Measurements from ENCODE around the gene S1PR3.

GRCh38 chr9:88990041-88990728, 1.1 kb upstream of the S1PR3 start:
- TF ChIP-seq, protein P1, sequence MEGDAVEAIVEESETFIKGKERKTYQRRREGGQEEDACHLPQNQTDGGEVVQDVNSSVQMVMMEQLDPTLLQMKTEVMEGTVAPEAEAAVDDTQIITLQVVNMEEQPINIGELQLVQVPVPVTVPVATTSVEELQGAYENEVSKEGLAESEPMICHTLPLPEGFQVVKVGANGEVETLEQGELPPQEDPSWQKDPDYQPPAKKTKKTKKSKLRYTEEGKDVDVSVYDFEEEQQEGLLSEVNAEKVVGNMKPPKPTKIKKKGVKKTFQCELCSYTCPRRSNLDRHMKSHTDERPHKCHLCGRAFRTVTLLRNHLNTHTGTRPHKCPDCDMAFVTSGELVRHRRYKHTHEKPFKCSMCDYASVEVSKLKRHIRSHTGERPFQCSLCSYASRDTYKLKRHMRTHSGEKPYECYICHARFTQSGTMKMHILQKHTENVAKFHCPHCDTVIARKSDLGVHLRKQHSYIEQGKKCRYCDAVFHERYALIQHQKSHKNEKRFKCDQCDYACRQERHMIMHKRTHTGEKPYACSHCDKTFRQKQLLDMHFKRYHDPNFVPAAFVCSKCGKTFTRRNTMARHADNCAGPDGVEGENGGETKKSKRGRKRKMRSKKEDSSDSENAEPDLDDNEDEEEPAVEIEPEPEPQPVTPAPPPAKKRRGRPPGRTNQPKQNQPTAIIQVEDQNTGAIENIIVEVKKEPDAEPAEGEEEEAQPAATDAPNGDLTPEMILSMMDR (IDR thresholded peaks at IDR 0.05) = no peak
- no peak for TF ChIP-seq POLR2A (IDR thresholded peaks at IDR 0.05)

All from Peyer's patch (tissue), 4 donors.